GM12865 (cell line): ENCODE measurements around the gene NDUFB6.
"Not testable (repeated sequence)": the region's sequence is repeated elsewhere in the genome, so short reads cannot be mapped to it uniquely, and the experiment has no call there.

Experiments used
- DNase-seq: peaks from one replicate; pipeline ENCODE4 v3.0.0; 2010; ENCODE audit warnings: low read depth
- H3K4me3 ChIP-seq: 2 replicates; pipeline ENCODE4 v1.5.1; 2011; ENCODE audit warnings: mild to moderate bottlenecking, low read depth, low read length, control low read depth
- CTCF ChIP-seq: IDR thresholded peaks from 2 replicates; pipeline ENCODE4 v1.5.1; 2011; ENCODE audit warnings: low read length, control low read depth, low read depth, inconsistent platforms; ENCODE audit not compliant: insufficient read depth; ENCODE audit errors: missing control alignments

The NDUFB6 gene

DNA sequence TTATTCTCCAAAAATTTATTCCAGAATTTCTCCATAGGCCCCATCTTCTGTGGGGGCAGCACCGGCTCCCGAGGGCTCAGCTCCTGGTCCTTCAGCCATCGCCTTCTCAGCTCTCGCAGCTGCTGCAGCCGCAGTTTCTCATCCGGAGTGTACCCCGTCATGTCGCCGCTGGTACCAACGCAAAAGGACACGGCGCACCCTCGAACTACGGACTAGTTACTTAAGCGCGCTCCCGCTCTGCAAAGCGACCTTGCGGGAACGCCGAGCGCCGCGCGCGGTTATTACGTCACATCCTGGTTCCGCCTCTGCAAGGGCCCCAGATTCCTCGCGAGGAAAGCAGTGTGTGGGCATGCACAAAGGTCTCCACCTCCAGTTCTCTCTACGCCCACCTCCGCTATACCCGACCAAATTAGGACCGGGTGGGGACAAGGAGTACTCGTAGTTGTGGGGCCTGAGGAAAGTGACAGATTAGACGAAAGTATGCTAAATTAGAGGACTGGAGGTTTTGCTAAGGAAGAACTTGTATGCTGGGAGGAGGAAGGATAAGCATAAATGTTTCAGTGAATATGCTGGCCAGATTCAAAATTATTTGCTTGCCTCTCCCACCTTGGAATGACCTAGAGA, at the start of gene NDUFB6:
Gene NDUFB6 (minus strand): TSS at position 260 of the 624 bp plus-strand sequence. CDS start 99 bp downstream, at position 161.
- H3K4me3 ChIP-seq, result peak within 1 kb of the TSS; percentile 81
- no peak for TF ChIP-seq CTCF
- peak; percentile 97 for DNase-seq

DNA sequence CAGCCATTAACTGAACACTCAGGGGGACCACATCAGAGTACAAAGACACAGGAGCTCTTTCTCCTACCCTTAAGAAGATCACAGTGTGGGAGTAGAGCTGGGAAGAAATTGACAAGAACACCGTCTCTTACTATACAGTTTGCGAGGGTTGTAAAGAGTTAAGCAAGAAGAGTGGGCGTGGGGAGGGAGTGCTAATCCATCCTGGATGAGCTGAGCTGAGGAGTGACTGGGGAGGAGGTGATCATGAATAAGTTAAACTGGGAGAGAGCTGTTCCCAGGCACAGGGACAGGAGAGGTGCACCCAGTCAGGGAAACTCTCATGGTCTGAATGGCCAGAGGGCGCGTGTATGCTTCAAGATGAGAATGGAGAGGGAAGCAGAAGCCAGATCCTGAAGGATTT, 45.3 kb upstream of the NDUFB6 start:
- TF ChIP-seq CTCF, result no peak

DNA sequence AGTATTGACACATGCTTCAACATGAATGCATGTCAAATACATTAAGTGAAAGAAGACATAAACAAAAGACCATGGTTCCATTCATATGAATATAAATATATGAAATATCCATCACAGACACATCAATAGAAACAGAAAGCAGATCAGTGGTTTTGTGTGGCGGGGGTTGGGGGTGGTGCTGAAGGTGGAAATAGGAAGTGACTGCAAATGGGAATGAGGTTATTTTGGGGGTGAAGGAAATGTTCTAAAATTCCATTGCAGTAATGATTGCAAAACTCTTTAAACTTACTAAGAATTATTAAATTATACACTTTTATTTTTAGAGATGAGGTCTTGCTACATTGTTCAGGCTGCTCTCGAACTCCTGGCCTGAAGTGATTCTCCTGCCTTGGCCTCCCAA, 33.9 kb upstream of the NDUFB6 start:
- TF ChIP-seq CTCF, result no peak
- DNase-seq, result no peak
- no peak overlapping the region for H3K4me3 ChIP-seq

More for the DNA sequence above, 45.3 kb upstream of the NDUFB6 start:
- DNase-seq, result no peak
- H3K4me3 ChIP-seq, result no peak overlapping the region

DNA sequence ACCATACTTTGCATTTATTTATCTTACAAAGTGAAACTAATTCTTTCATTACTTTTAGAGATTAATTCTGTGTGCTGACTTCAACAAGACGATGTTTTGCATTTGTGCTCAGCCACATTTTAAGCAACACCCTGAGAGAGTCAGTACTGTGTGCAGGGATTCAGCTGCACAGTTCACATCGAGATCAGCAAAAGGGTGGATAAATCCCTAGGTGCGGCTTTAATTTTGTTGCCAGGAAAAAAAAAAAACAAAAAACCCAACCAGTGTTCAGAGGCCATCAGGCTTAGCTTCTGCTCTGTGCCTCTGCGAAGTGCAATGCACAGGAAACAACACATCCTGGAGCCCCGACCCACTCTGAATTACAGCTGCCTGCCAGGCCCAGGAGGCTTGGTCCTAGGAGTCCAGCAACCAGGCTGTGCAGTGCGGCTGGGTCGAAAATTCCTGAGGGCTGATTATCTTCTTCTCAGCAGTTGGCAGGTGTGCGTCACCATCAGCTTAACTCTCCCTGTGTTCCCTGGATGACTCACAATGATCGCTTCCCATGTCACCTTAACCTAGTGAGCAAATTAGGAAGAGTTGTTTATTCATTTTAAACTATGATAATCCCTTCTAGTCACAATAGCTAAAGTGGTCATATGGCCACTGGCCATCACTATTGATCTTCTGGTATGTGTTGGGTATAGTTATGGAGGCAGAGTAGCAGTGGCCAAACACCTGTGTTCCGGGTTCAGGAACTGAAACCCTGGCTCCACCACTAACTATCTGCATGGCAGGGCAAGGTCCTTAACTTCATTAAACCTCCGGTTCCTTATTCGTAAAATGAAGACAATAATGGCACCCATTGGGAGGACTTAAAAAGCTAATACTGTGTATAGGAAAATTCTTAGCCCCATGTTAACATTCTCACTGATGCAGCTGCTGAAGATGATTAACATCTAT, 31.2 kb upstream of the NDUFB6 start:
- no peak for TF ChIP-seq CTCF
- H3K4me3 ChIP-seq, result no peak overlapping the region
- DNase-seq, result no peak

GRCh38 chr9:32599021-32599420, 26.1 kb upstream of the NDUFB6 start:
- not testable (repeated sequence) for DNase-seq

GRCh38 chr9:32596936-32597335, 24.0 kb upstream of the NDUFB6 start:
- no peak for TF ChIP-seq CTCF
- no peak overlapping the region for H3K4me3 ChIP-seq

More at GRCh38 chr9:32599021-32599420, 26.1 kb upstream of the NDUFB6 start:
- not testable (repeated sequence) for H3K4me3 ChIP-seq

GRCh38 chr9:32596096-32596865, 23.3 kb upstream of the NDUFB6 start:
- TF ChIP-seq CTCF, result no peak
- no peak for DNase-seq
- no peak overlapping the region for H3K4me3 ChIP-seq

More at GRCh38 chr9:32596936-32597335, 24.0 kb upstream of the NDUFB6 start:
- no peak for DNase-seq
